M059J (cell line): ENCODE results near the gene C21orf91. TPM values are rescaled to one million over a fixed set of nuclear protein-coding genes. Genes with fewer than 3 reads are reported as not detected.
A peak's percentile ranks its signal among the peaks of the same experiment; 100 is the strongest.
"Not testable (repeated sequence)": the region's sequence is repeated elsewhere in the genome, so short reads cannot be mapped to it uniquely, and the experiment has no call there.

Source experiments
- DNase-seq: peaks from one replicate; pipeline ENCODE4 v3.0.0-alpha.2; 2012; ENCODE audit warnings: low read depth
- total RNA-seq: library from RNA; depleted of rRNA; stranded (reverse); fragments of >200 nt; shearing (Covaris generic); gene quantifications from 2 replicates; pipeline ENCODE4 v1.2.3, GENCODE V29; 2014

C21orf91 gene
- total RNA-seq, 1 experiment from 2014 or later = 10.9 TPM

DNA sequence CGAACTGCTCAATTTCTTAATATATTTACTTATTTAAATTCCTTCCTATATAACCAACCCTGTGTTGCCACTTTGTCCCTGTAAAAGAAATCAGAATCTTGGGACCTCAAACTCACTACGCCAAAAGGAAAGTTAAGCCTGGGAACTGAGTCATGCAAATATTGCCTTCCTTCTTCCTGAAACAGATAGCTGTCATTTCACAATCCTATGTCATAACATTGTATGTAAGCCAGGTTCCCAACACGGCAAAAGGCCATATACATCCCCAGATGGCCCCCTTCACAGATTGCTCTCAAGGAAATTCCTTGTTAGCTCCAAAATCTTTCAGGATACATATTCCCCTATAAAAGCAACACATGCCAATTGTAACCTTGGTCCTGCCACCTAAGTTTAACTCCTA lies 39.7 kb downstream of the C21orf91 start:
- no peak for DNase-seq

DNA sequence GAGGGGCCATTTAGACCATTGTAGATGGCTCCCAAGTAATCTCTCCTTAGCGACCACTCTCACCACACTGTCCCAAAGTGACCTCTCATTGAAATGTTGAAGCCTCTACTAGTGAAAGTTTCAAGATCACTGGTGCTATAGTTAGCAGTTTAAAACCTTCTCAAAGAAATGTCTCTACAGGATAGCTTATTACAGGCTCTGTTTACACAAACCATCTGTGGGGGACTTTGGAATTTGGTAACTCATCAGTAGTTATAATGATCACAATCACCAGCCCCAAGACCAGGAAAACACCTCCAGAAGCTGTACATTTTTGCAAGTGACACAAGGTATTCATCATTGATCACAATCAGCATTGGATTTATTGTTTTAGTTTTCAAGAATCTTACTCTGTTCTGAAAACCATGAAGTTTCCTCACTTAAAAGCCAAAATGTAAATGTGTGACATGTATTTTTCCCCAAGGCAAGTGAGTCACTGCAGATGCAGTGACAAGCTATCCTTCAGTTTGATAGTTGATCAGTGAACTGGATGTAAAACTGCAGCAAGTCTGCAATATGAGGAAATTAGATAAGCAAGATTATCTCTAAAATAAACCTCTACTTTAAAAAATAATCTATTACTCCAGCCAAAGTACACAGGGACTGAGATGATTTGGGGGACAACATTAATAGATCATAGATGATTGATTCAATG lies 41.9 kb downstream of the C21orf91 start:
- peak; percentile 54 for DNase-seq

DNA sequence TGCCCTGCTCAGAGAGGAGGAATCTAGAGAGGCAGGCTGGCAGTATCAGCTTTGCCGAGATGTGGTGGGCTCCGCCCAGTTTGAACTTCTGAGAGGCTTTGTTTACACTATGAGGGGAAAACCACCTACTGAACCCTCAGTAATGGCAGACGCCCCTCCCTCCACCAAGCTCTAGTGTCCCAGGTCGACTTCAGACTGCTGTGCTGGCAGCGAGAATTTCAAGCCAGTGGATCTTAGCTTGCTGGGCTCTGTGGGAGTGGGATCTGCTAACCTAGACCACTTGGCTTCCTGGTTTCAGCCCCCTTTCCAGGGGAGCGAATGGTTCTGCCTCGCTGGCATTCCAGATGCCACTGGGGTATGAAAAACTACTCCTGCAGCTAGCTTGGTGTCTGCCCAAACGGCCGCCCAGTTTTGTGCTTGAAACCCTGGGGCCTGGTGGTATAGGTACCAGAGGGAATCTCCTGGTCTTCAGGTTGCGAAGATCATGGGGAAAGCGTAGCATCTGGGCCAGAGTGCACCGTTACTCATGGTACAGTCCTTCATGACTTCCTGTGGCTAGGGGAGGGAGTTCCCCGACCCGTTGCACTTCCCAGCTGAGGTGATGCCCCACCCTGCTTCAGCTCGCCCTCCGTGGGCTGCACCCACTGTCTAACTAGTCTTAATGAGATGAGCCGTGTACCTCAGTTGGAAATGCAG lies 43.6 kb downstream of the C21orf91 start:
- DNase-seq = no peak

DNA sequence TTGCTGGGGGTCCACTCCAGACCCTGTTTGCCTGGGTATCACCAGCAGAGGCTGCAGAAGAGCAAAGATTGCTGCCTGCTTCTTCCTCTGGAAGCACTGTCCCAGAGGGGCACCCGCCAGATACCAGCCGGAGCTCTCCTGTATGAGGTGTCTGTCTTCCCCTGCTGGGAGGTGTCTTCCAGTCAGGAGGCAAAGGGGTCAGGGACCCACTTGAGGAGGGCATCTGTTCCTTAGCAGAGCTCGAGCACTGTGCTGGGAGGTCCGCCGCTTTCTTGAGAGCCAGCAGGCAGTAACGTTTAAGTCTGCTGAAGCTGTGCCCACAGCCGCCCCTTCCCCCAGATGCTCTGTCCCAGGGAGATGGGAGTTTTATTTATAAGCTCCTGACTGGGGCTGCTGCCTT lies 44.1 kb downstream of the C21orf91 start:
- not testable (repeated sequence) for DNase-seq

DNA sequence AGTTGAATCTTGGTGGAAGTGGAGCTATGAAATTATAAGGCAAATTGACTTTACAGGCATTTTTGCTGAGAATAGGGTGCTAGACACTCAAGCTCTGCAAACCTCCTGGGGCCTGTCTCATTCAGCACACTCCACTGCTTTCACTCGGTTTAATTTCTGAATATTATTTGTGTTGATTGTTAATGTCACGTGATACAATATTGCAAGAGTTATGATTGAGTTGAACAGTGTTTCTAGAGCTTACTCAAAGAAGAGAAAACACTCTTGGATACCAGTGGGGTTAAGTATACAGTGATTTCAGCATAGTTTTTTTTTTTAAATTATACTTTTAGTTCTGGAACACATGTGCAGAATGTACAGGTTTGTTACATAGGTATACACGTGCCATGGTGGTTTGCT lies 49.7 kb downstream of the C21orf91 start:
- no peak for DNase-seq

DNA sequence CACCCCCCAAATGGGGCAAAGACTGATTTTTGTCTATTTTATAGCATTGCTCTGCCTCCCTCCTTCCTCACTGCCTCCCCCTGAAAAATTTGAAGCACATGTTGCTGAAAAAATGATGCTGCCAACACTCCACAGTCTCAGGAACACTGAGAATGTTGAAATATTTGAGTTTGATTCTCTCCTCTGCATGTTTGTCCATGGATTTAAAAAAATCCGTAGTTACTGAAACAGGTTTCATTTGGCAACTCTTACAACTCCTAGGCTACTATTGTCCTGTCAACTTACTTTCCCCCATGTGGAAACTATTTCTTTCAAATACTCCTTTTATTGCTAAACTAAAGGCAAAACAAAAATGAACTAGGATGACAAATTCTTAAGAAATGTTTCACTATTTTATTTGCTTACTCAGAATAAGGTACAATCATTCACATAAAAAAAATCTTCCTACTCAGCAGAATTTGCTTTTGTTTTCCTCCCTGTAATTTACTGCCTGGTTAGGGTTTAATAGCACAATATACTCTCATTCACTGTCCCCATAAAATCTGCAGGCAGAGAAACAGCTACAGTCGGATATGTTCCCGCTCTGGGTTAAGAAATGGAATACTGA lies 50.2 kb downstream of the C21orf91 start:
- peak; percentile 64 for DNase-seq

DNA sequence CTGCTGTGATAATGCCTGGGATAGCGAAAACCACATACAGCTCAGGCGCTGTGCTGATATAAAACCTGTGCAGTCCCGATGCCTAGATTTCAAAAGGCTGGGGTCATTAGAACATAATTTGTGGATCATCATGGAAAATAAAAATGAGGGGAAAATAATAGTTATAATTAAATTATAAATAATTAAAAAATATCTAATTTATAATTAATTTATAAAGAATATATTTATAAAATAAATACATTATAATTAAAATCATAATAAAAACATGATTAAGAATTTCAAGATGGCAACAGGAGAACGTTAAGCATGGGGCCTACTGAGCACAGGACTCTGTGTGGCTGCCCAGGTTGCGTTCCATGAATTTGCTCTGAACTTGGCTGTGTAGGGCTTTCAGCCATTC lies 53.9 kb downstream of the C21orf91 start:
- no peak for DNase-seq

DNA sequence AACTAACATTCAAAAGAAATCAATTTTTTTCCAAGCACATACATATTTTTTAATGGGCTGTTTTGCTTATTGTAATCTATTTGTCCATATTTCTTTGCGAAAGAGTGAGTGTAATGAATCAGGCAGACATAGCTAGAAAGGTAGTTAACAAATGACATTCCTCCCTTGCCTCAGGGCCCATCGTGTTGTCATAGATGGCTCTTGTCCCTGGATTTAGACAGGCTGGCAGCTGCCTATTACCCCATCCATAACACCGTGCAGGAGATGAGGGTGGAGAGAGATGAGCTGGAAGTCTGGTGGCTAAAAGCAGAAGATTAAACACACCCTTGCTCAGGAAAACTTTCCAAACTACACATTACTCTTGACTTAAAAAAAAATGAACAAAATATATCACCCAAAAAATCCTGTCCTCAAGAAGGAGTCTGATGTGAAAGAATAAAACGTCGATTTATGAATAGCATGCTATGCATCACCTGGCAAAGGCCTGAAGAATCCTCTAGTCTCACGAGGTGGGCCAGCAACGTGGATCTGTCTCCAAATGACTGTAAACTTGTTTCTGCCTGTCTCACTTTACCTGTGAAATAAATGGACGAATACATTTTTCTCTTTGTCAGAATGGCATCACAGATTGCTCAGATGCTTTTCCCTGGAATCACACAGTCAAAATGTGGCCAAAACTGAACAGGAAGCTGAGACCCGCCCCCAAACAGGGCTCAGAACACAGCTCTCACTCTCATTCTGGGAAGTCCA lies 55.7 kb downstream of the C21orf91 start:
- DNase-seq = no peak

DNA sequence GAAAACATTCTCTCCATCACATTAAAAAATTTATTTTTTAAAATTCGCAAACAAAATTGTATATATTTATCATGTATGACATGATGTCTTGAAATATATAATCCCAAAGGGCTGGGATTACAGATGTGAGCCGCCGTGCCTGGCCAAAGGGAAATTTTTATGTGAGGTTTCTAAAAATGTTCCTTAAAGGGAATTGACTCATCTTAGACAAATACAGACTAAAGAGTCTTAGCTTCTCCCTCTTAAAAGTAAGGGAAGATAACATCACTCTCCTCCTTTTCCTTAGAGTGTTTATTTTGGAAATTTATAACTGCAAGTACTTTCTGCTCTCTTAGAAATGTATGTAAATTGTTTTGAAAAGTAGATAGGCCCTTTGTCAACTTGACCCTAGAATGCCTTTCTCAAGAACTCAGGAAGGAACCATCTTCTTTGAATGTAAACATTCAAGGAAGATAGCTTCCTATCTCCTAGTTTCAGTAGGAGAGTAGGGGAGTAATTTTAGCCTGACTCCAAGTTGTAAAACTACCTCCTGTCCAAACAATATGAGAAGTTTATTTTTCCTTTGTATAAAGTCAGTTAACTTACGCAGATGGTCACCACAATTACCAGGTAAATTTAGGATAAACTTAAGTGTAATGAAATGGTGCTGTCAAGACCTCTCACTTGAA lies 59.5 kb downstream of the C21orf91 start:
- DNase-seq = no peak

DNA sequence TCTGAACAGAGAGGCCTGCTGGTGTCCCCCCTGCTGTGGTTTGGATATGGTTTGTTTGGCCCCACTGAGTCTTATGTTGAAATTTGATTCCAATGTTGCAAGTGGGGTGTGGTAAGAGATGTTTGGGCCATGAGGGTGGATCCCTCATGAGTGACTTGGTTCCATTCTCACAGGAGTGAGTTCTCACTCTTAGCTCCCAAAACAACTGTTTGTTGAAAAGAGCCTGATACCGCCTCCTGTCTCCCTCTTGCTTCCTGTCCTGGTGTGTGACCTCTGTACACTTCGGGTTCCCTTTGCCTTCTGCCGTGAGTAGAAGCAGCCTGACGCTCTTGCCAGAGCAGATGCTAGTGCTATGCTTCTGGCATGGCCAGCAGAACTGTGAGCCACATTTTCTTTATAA lies 60.5 kb downstream of the C21orf91 start:
- DNase-seq = no peak

DNA sequence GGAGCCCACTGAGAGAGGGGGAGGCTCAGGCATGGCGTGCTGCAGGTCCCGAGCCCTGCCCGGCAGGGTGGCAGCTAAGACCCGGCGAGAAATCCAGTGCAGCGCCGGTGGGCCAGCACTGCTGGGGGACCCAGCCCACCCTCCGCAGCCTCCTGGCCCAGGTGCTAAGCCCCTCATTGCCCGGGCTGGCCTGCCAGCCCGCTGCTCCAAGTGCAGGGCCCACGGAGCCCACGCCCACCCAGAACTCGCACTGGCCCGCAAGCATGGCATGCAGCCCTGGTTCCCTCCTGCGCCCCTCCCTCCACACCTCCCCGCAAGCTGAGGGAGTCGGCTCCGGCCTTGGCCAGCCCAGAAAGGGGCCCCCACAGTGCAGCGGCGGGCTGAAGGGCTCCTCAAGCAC lies 61.5 kb downstream of the C21orf91 start:
- DNase-seq = no peak

DNA sequence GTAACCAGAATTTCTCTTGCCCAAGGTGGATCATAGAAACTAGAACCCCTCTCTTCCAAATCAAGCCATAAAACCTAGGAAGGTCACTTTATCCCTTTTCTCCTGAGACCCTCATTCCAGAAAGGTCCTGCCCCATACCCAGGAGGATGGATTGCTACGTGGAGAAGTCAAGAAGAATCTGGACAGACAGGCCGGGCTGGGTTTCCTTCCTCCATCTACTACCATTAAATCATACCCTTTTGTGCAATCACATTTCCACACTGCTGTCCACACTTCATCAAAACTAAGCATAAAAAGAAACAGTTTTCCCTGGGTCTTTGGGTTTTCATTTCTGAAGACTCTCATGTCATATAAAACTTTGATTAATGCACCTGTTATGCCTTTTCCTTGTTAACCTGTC lies 65.4 kb downstream of the C21orf91 start:
- no peak for DNase-seq

DNA sequence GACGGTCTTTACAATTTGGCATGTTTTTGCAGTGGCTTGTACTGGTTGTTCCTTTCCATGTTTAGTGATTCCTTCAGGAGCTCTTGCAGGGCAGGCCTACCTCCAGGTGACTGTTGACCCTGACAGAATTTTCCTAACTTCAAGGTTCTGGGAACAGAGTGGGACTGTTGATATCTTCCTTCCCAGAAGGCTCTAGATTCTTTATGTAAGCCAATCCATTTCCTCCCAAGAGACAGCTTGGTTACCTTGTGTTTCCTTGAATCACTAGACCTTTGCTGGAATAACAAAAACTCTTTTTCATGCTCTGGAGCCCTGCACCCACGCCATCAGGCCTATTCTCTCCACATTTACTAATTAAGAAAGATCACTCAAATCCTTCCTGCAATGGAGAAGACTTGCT lies 67.0 kb downstream of the C21orf91 start:
- no peak for DNase-seq

DNA sequence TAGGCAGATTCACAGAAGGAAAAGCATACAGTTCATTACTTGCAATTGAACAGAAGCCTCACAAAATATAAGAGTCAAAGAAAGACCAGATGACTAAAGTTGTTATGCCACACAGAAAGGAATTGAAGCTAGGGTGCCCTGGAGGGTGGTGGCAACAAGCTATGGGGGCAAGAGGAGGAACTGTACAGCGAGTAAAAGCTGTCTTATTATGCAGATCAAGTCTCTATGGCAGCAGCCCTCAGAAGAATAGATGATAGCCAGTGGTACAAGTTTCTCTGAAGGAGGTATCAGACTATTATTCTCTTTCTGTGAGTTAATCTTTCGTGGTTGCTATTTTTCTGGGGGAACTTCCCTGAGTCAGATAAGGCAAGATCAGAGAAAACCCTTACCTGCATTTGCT lies 72.2 kb downstream of the C21orf91 start:
- DNase-seq = no peak

DNA sequence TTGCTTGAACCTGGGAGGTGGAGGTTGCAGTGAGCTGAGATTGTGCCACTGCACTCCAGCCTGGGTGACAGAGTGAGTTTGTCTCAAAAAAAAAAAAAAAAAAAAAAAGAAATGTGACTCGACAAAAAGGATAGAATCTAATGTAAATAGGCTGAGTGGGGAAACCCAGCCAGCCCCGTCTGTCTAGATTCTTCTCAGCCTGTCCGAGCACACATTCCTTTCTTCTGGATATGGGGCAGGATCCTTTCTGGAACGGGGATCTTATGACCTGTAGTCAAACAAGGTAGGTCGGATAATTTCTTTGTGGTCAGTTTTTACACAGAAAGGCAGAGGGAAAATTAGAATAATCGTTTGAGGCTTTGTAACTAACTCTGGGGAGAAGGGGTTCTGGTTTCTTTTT lies 74.1 kb downstream of the C21orf91 start:
- no peak for DNase-seq

DNA sequence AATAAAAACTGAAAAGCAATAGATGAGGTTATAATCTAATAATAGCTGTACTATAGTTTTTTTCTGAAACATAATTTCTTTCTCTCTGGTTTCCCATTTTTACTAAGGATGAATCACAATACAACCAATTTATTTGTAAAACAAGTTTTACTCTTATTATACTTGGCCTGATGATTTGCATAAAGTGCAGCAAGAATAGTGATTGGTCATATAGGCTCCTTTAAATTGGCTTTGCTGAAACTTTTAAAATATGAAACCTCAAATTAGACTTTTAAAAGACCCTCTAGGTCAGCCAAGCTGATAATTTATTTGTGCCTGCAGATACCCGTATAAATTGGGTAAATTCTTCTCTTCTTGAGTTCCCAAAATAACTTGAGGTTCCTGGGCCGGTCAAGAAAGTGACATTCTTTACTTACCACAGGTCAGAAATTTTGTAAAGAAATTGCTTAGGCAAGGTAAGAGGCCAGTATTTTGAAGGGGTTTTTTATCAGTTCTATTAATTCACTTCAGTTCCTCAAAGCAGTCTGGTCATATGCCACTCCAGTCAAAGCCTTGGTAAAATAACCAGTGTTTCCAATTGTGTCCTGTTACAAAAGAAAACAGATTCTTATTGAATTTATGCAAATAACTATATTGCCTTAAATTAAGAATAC lies 76.1 kb downstream of the C21orf91 start:
- no peak for DNase-seq

DNA sequence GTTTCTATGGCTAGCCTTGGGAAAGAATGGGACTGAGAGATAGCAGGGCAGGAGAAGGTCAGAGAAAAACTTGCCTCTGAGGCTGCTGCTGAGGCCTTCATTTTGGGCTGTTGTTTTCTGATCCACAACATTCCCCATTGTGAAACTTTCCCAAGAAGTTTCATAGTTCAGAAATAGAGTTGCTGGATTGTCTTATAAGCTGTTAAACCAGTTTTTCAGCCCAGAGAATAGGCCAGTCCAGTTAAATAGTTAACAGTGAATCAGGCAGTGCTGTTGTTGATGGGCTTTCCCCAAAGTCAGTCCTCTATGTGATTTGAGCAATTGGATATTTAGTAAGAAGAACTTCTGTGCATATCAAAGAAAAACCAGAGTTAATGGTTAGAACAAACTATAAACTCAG lies 77.0 kb downstream of the C21orf91 start:
- DNase-seq = no peak
